HepG2 (cell line): ENCODE measurements around the gene POLR3F. TPM values are rescaled to one million over a fixed set of nuclear protein-coding genes. Genes with fewer than 3 reads are reported as not detected.

Experiments used
- CSRNP1 ChIP-seq: sonication (generic); formaldehyde crosslinking; IDR thresholded peaks from 2 replicates; pipeline ENCODE4 v1.8.1; 2023; ENCODE audit warnings: mild to moderate bottlenecking, missing genetic modification reagents
- KDM6A ChIP-seq: IDR thresholded peaks from 2 replicates; pipeline ENCODE4 v1.6.1; 2016; ENCODE audit warnings: low read depth
- NAIF1 ChIP-seq: sonication (generic); formaldehyde crosslinking; IDR thresholded peaks from 2 replicates; pipeline ENCODE4 v1.5.0; 2020; ENCODE audit warnings: mild to moderate bottlenecking, missing genetic modification reagents, borderline replicate concordance
- NFE2L1 ChIP-seq: sonication (generic); formaldehyde crosslinking; IDR thresholded peaks from 2 replicates; pipeline ENCODE4 v1.4.0; 2020; ENCODE audit warnings: missing genetic modification reagents, mild to moderate bottlenecking, borderline replicate concordance
- NPAS2 ChIP-seq: sonication (generic); formaldehyde crosslinking; IDR thresholded peaks from 2 replicates; pipeline ENCODE4 v1.8.0; 2022; ENCODE audit warnings: mild to moderate bottlenecking, missing genetic modification reagents, borderline replicate concordance
- NR0B2 ChIP-seq: sonication (generic); formaldehyde crosslinking; IDR thresholded peaks from 2 replicates; pipeline ENCODE4 v1.4.0; 2020; ENCODE audit warnings: mild to moderate bottlenecking, missing genetic modification reagents
- RBAK ChIP-seq: sonication (generic); formaldehyde crosslinking; IDR thresholded peaks from 2 replicates; pipeline ENCODE4 v1.5.1; 2020; ENCODE audit warnings: mild to moderate bottlenecking, missing genetic modification reagents
- RFX1 ChIP-seq: fragments of 450-650 bp; IDR thresholded peaks from 2 replicates; pipeline ENCODE4 v1.6.1; 2017
- SIX1 ChIP-seq: sonication (generic); formaldehyde crosslinking; IDR thresholded peaks from 2 replicates; pipeline ENCODE4 v1.4.0; 2020; ENCODE audit warnings: missing genetic modification reagents, borderline replicate concordance
- TCF12 ChIP-seq, 2 experiments: fragments of 450-650 bp in 1 of 2; sonication (generic) in 1 of 2; formaldehyde crosslinking in 1 of 2; IDR thresholded peaks; 2 replicates each; pipeline versions ENCODE4 v1.6.1 to v1.8.0; 2017 to 2022; ENCODE audit warnings: antibody characterized with exemption in 1 of 2, mild to moderate bottlenecking in 1 of 2, missing genetic modification reagents in 1 of 2, moderate library complexity in 1 of 2
- TEAD3 ChIP-seq: optimal IDR thresholded peaks from 2 replicates; pipeline ENCODE3; 2016; ENCODE audit warnings: borderline replicate concordance
- TFDP1 ChIP-seq: IDR thresholded peaks from 2 replicates; pipeline ENCODE4 v1.6.1; 2016; ENCODE audit warnings: missing compliant biosample characterization, missing genetic modification reagents, borderline replicate concordance
- ZBTB7A ChIP-seq: sonication (generic); formaldehyde crosslinking; IDR thresholded peaks from 2 replicates; pipeline ENCODE4 v1.8.0; 2022; ENCODE audit warnings: mild to moderate bottlenecking, missing genetic modification reagents
- ZNF136 ChIP-seq: sonication (generic); formaldehyde crosslinking; IDR thresholded peaks from 2 replicates; pipeline ENCODE4 v1.8.1; 2022; ENCODE audit warnings: low read depth, mild to moderate bottlenecking, moderate library complexity, missing genetic modification reagents
- ZNF264 ChIP-seq: sonication (generic); formaldehyde crosslinking; IDR thresholded peaks from 2 replicates; pipeline ENCODE4 v1.4.0; 2020; ENCODE audit warnings: missing genetic modification reagents
- ZNF292 ChIP-seq: sonication (generic); formaldehyde crosslinking; IDR thresholded peaks from 2 replicates; pipeline ENCODE4 v1.8.1; 2022; ENCODE audit warnings: mild to moderate bottlenecking, low read depth, missing genetic modification reagents, borderline replicate concordance
- ZNF296 ChIP-seq: sonication (generic); formaldehyde crosslinking; conservative IDR thresholded peaks from 2 replicates; pipeline ENCODE4 v1.5.0; 2020; ENCODE audit warnings: mild to moderate bottlenecking, missing genetic modification reagents
- ZNF512 ChIP-seq: sonication (generic); formaldehyde crosslinking; IDR thresholded peaks from 2 replicates; pipeline ENCODE4 v1.4.0; 2020; ENCODE audit warnings: mild to moderate bottlenecking, missing genetic modification reagents
- ZNF546 ChIP-seq: sonication (generic); formaldehyde crosslinking; conservative IDR thresholded peaks from 2 replicates; pipeline ENCODE4 v1.8.1; 2023; ENCODE audit warnings: mild to moderate bottlenecking, missing genetic modification reagents
- ZNF557 ChIP-seq: sonication (generic); formaldehyde crosslinking; IDR thresholded peaks from 2 replicates; pipeline ENCODE4 v1.4.0; 2020; ENCODE audit warnings: missing genetic modification reagents
- ZNF577 ChIP-seq: sonication (generic); formaldehyde crosslinking; IDR thresholded peaks from 2 replicates; pipeline ENCODE4 v1.4.0; 2020; ENCODE audit warnings: mild to moderate bottlenecking, low read depth, missing genetic modification reagents, borderline replicate concordance
- ZNF644 ChIP-seq: IDR thresholded peaks from 2 replicates; pipeline ENCODE4 v1.6.1; 2016; ENCODE audit warnings: low read depth
- ZNF891 ChIP-seq: sonication (generic); formaldehyde crosslinking; IDR thresholded peaks from 2 replicates; pipeline ENCODE4 v1.5.0; 2020; ENCODE audit warnings: mild to moderate bottlenecking, missing genetic modification reagents
- ZSCAN9 ChIP-seq: IDR thresholded peaks from 2 replicates; pipeline ENCODE4 v1.6.1; 2016; ENCODE audit warnings: borderline replicate concordance
- polyA plus RNA-seq, 8 experiments: library from polyadenylated mRNA; depleted of rRNA in 3 of 8; stranded (reverse) in 7 of 8; unstranded in 1 of 8; fragments of >200 nt; fragmentation: Illumina TruSeq in 4 of 8; extraction: Trizol in 4 of 8; gene quantifications; 2 replicates each; pipeline versions ENCODE4 v1.2.1 to v1.2.3, GENCODE V29; 2011 to 2016; ENCODE audit warnings: low read depth in 4 of 8, missing spikeins in 1 of 8, mixed read lengths in 1 of 8; ENCODE audit not compliant: insufficient read depth in 1 of 8
- total RNA-seq, 5 experiments: library from RNA; depleted of rRNA; stranded (reverse); fragments of >200 nt; fragmentation: Illumina TruSeq; extraction: Trizol; gene quantifications; 2 replicates each; pipeline ENCODE4 v1.2.3, GENCODE V29; 2016; ENCODE audit warnings: low read depth in 1 of 5

Gene POLR3F
- total and polyA plus RNA-seq, 2 of the 13 experiments (the other 11 are each of a cell fraction or from before 2014, with no cell fraction given), result 11.7 to 25.5 TPM

GRCh38 chr20:18466894-18467730 lies at the start of gene POLR3F, which contains the start of gene DZANK1 (continued):
- TF ChIP-seq CSRNP1 (CRISPR knock-in tag) (peak; percentile 76; the same call in 1 of the 2 replicates), ZNF136 (peak; percentile 54; the same call in 1 of the 2 replicates), ZNF557 (CRISPR knock-in tag) (peak; percentile 69; the same call in 1 of the 2 replicates), NPAS2 (no peak), ZBTB7A (CRISPR knock-in tag) (peak; percentile 33; the same call in 1 of the 2 replicates), ZNF264 (no peak; the same call in 1 of the 2 replicates), ZNF577 (CRISPR knock-in tag) (no peak), NFE2L1 (CRISPR knock-in tag) (no peak), NAIF1 (CRISPR knock-in tag) (no peak), ZSCAN9 (peak; percentile 87; the same call in 1 of the 2 replicates), ZNF546 (CRISPR knock-in tag) (peak; percentile 85), ZNF512 (CRISPR knock-in tag) (no peak), ZNF296 (CRISPR knock-in tag) (no peak), ZNF644 (CRISPR knock-in tag) (no peak), NR0B2 (CRISPR knock-in tag) (peak; percentile 50; the same call in 1 of the 2 replicates), TFDP1 (CRISPR knock-in tag) (no peak; the same call in 1 of the 2 replicates), TEAD3 (peak; percentile 55), ZNF292 (peak; percentile 44; the same call in 1 of the 2 replicates), TCF12 (IDR thresholded peaks at IDR 0.05) (no peak), TCF12 (CRISPR knock-in tag; IDR thresholded peaks at IDR 0.05) (no peak; the same call in none of the 2 replicates), RBAK (CRISPR knock-in tag) (no peak), ZNF891 (0 out of 2 replicates have a peak, but pooled peaks have one; percentile 51), RFX1 (peak; percentile 89), KDM6A (no peak), SIX1 (no peak)
